Activated CD4-positive, alpha-beta T cell treated with anti-CD3 and anti-CD28 coated beads for 4 hours (primary cell): ENCODE results near the gene KRT10.
"Not testable (repeated sequence)": the region's sequence is repeated elsewhere in the genome, so short reads cannot be mapped to it uniquely, and the experiment has no call there.

Experiments
- DNase-seq, 2 donors: peaks; one replicate each; pipeline ENCODE4 v3.0.0-alpha.2; 2020

KRT10 gene

GRCh38 chr17:40822132-40822812, at the start of gene KRT10:
Gene KRT10, minus strand, starts transcription at chr17:40822614. Its CDS starts 29 bp downstream, at chr17:40822585.
- no peak for DNase-seq

- DNase-seq = no peak
Observed at GRCh38 chr17:40871316-40871715, 48.9 kb upstream of the KRT10 start.

GRCh38 chr17:40870136-40870535, 47.7 kb upstream of the KRT10 start:
- DNase-seq = no peak

- no peak for DNase-seq
Observed at GRCh38 chr17:40866838-40867237, 44.4 kb upstream of the KRT10 start, which contains the start of gene KRT12. Gene KRT12, minus strand, starts transcription at chr17:40867223. Its CDS starts 37 bp downstream, at chr17:40867186.

GRCh38 chr17:40864661-40865390, 42.4 kb upstream of the KRT10 start:
- DNase-seq = no peak

- DNase-seq = no peak
Observed at GRCh38 chr17:40862985-40863733, 40.7 kb upstream of the KRT10 start.

GRCh38 chr17:40859536-40859935, 37.1 kb upstream of the KRT10 start:
- no peak for DNase-seq

GRCh38 chr17:40858667-40859066, 36.3 kb upstream of the KRT10 start:
- DNase-seq = not testable (repeated sequence)

GRCh38 chr17:40857535-40857934, 35.1 kb upstream of the KRT10 start:
- DNase-seq = no peak

GRCh38 chr17:40854175-40854814, 31.9 kb upstream of the KRT10 start:
- DNase-seq = no peak

GRCh38 chr17:40852364-40852763, 29.9 kb upstream of the KRT10 start:
- DNase-seq = no peak

GRCh38 chr17:40850293-40850972, 28.0 kb upstream of the KRT10 start:
- DNase-seq = no peak

- DNase-seq = no peak
Observed at GRCh38 chr17:40849723-40850122, 27.3 kb upstream of the KRT10 start.

- DNase-seq = no peak
Observed at GRCh38 chr17:40848583-40849235, 26.3 kb upstream of the KRT10 start.

- no peak for DNase-seq
Observed at GRCh38 chr17:40846515-40847144, 24.2 kb upstream of the KRT10 start.

GRCh38 chr17:40844671-40845107, 22.3 kb upstream of the KRT10 start:
- no peak for DNase-seq

GRCh38 chr17:40843242-40843641, 20.8 kb upstream of the KRT10 start:
- no peak for DNase-seq

GRCh38 chr17:40841246-40841645, 18.8 kb upstream of the KRT10 start:
- no peak for DNase-seq

GRCh38 chr17:40839194-40839593, 16.8 kb upstream of the KRT10 start:
- no peak for DNase-seq

- no peak for DNase-seq
Observed at GRCh38 chr17:40836020-40836419, 13.6 kb upstream of the KRT10 start.

GRCh38 chr17:40833882-40834281, 11.5 kb upstream of the KRT10 start:
- DNase-seq = no peak
